Measurements from ENCODE around the gene TGFBR3. TPM values are rescaled to one million over a fixed set of nuclear protein-coding genes. Genes with fewer than 3 reads are reported as not detected.
"Not testable (repeated sequence)": the region's sequence is repeated elsewhere in the genome, so short reads cannot be mapped to it uniquely, and the experiment has no call there.

TGFBR3 gene
- total RNA-seq, 2 donors from 2014 or later, result 67.6 to 157 TPM

GRCh38 chr1:91834549-91834948, 51.4 kb downstream of the TGFBR3 start:
- H3K36me3 Mint-ChIP-seq, result not testable (repeated sequence)

DNA sequence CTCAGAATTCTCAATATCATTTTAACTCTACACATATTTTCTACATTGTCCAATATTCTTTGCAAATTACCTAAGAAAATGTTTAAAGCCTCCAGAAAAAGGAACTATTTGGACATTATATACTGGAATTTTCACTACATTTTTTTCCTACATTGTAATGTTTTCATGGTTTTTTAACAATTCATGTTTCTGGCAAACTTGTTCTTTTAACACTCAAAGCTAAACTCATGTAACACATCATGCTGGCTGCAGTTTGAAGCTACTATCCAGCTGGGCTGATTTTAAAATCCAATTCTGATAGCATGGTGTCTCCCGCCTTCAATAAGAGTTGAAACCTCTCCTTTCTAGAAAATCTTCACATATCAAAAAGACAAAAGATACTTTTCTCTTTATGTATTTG, 52.0 kb downstream of the TGFBR3 start:
- ATAC-seq, result no peak
- Mint-ChIP-seq H3K4me1 (ENCODE audit: low read depth in 2 of 2) (peaks cover 45 to 46% of the 10 kb centered on the region in 2 donors), H3K36me3 (no peaks in the 10 kb centered on the region), H3K27me3 (no peaks in the 10 kb centered on the region), H3K27ac (peak overlapping the region; percentile 62 to 87), H3K9me3 (no peaks in the 10 kb centered on the region), H3K4me3 (no peak overlapping the region)
- no peak for DNase-seq (ENCODE audit: low spot score)

More at GRCh38 chr1:91834549-91834948, 51.4 kb downstream of the TGFBR3 start:
- Mint-ChIP-seq H3K27ac (peak overlapping the region; percentile 62 to 87), H3K4me1 (ENCODE audit: low read depth in 2 of 2) (peaks cover 45 to 48% of the 10 kb centered on the region in 2 donors)
- DNase-seq (ENCODE audit: low spot score); ATAC-seq; H3K27me3 Mint-ChIP-seq; H3K4me3 Mint-ChIP-seq; H3K9me3 Mint-ChIP-seq: not testable (repeated sequence)

DNA sequence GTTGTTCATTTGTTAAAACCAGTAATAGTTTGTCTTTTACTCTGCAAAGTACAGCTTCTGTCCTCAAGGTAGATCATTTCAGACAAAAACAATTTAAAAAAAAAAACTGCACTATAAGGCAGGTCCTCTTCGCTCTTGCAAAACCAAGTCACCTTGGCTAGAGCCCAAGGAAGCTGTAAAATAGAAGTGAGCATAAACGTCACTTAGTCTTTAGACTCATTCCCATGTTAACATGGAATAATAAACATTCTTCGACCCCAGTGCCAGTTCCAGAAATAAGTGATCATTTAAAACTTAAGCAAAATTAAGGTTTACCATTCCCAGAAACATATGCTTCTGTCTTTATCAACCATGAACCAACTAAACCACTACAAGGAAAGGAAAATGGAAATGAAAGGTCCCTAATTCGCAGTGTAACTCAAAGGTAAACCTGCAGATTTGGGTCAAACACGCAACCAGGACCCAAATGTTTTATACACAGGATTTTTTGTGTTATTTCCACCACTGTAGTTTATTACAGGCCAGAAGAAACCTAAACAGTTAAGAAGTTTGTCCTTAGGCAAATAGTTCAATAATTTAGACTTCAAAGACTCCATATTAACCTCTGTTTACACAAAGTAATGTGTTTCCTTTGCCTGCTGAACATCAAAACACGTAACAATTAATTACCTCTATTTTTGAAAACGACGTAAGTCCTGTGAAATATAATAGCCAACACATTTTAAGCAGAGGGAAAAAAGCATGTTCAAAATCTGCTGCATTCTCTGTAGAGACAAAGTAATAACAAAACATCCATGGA, 54.6 kb downstream of the TGFBR3 start:
- no peak for ATAC-seq
- H3K4me3 Mint-ChIP-seq, result peak overlapping the region; percentile 32

DNA sequence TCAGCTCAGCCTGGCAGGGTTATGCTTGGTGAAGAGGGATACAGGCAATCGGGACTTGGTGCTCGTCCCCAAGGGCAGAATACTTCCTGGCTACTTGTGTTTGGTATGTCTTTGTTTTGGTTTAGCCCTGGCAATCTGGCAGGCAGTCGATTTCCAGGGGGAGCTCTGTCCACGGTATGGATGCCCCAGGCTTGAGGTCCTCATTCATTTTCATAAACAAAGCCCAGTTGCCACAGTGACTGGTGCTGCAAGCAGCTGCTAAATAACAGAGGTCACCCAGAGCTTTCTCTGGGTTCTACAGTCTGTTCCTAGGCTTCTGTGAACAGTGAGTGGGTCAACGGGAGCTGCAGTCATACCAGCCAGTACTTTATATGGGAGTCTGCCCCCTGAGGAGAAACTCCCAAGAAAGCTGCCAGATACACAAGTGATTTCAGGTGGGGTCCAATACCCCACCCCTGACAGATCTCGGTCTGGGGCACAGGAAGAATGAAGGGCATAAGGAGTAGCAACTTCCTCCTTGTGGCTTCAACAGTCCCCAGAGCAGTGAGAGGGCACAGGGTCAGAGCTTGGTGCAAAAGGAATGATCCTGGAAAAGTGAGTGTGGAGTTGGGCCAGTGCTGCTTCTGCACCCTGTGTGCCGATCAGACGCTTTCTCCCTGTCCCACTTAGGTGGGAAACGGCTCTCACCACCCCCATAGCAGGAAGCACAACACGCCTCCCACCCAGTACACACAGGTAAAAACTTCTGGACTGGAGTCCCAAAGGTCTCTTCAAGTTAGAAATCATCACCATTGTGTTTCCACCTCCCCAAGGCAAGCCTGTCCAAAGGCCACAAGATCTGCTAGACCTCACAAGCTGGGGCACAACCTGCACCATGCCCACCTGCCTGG, 55.5 kb downstream of the TGFBR3 start:
- DNase-seq (ENCODE audit: low spot score) (no peak), ATAC-seq (no peak)
- Mint-ChIP-seq H3K4me1 (ENCODE audit: low read depth in 2 of 2) (peaks cover 69 to 70% of the 10 kb centered on the region in 2 donors), H3K27me3 (no peaks in the 10 kb centered on the region), H3K4me3 (peak overlapping the region; percentile 32), H3K9me3 (no peaks in the 10 kb centered on the region), H3K27ac (peak overlapping the region; percentile 73 to 92), H3K36me3 (no peaks in the 10 kb centered on the region)

More for the DNA sequence above, 54.6 kb downstream of the TGFBR3 start:
- Mint-ChIP-seq H3K9me3 (no peaks in the 10 kb centered on the region), H3K27me3 (no peaks in the 10 kb centered on the region), H3K4me1 (ENCODE audit: low read depth in 2 of 2) (peaks cover 63% of the 10 kb centered on the region in 2 donors), H3K27ac (peak overlapping the region; percentile 73 to 92), H3K36me3 (no peaks in the 10 kb centered on the region)
- DNase-seq (ENCODE audit: low spot score), result no peak

DNA sequence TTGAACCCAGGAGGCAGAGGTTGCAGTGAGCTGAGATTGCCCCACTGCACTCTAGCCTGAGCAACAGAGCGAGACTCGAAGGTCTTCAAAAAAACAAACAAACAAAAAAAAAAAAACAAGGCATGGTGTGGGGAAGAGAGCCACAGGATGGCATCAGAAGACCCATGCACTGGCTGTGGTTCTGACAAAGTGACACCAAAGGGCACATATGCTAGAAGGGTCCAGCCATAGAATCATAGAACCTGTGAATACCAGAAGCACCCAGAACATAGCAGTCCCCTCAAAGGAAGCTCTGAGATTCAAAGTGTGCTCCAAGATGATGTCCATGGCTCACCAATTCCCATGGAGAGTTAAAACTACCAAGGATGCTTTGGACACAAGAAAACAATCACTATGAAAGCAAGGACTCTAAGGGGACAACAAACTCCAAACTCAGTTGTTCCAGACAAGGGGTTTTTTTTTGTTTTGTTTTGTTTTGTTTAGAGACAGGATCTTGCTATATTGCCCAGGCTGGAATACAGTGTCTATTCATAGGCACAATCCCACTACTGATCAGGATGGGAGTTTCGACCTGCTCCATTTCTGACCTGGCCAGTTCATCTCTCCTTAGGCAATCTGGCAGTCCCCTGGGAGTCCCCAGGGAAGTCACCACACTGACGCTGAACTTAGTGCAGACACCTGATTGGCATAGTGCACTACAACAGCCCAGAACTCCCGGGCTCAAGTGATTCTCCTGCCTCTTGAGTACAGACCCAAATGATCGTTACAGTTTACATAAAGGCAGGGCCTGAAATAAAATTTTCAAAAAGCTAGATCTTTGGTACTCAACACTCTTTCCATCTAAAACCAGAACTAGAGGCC, 56.4 kb downstream of the TGFBR3 start:
- Mint-ChIP-seq H3K9me3 (no peaks in the 10 kb centered on the region), H3K4me1 (ENCODE audit: low read depth in 2 of 2) (peaks cover 66 to 70% of the 10 kb centered on the region in 2 donors), H3K27ac (peak overlapping the region; percentile 73 to 92), H3K27me3 (no peaks in the 10 kb centered on the region), H3K4me3 (peak overlapping the region; percentile 32), H3K36me3 (no peaks in the 10 kb centered on the region)
- ATAC-seq, result peak in 1 of 2 donors; percentile 74
- no peak for DNase-seq (ENCODE audit: low spot score)

- Mint-ChIP-seq H3K4me3 (no peak overlapping the region), H3K9me3 (no peaks in the 10 kb centered on the region), H3K4me1 (ENCODE audit: low read depth in 2 of 2) (peaks cover 58 to 68% of the 10 kb centered on the region in 2 donors), H3K27me3 (no peaks in the 10 kb centered on the region), H3K27ac (peak overlapping the region; percentile 75 to 92), H3K36me3 (no peaks in the 10 kb centered on the region)
- ATAC-seq (no peak), DNase-seq (ENCODE audit: low spot score) (no peak)
Observed at GRCh38 chr1:91828583-91829281, 57.2 kb downstream of the TGFBR3 start.

- H3K4me1 Mint-ChIP-seq (ENCODE audit: low read depth in 2 of 2), result peaks cover 67 to 77% of the 10 kb centered on the region in 2 donors
- ATAC-seq, result no peak
- no peaks in the 10 kb centered on the region for H3K9me3 Mint-ChIP-seq
- H3K4me3 Mint-ChIP-seq, result peak overlapping the region; percentile 60
- peak overlapping the region; percentile 75 to 92 for H3K27ac Mint-ChIP-seq
- no peak for DNase-seq (ENCODE audit: low spot score)
- no peaks in the 10 kb centered on the region for H3K36me3 Mint-ChIP-seq
- H3K27me3 Mint-ChIP-seq, result no peaks in the 10 kb centered on the region
Observed at GRCh38 chr1:91827459-91828321, 58.3 kb downstream of the TGFBR3 start.

DNA sequence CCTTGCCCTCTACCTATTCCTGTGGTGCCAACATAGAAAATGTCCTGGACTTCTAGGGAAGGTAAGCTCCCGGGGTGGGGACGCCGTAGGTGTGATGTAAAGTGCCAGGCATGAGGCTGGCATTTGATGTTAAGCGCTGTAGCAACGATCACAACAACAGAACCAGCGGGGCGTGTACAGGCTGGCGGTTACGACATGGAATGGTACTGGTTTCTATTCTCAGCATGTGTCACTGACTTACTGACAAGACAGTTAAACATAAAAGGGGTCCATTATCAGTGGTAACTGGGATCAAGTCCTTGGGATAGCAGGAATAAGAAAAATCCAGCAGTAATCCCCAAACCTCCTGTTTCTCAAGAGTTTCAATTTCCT, 58.9 kb downstream of the TGFBR3 start:
- no peak for DNase-seq (ENCODE audit: low spot score)
- Mint-ChIP-seq H3K9me3 (no peaks in the 10 kb centered on the region), H3K27me3 (no peaks in the 10 kb centered on the region), H3K4me3 (peak overlapping the region; percentile 60), H3K4me1 (ENCODE audit: low read depth in 2 of 2) (peaks cover 74 to 79% of the 10 kb centered on the region in 2 donors), H3K36me3 (no peaks in the 10 kb centered on the region), H3K27ac (peak overlapping the region; percentile 75 to 92)
- peak in 1 of 2 donors; percentile 45 for ATAC-seq

DNA sequence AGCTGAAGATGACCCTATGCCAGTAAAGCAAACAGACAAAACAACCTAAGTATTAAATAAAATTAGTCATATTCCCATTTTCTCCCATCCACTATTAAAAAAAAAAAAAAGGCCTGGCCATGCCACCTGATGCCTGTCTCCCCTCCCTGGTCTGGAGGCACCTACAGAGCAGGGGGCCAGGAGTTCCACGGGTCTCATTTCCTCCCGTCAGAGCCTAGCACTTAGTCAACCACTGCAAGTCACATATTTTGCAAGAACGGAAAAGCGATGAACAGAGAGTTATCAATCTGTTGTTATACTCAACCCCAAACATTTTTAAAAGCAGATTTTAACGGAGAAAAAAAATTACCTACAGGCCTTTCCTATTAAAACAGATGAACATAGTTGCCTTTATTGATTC, 59.3 kb downstream of the TGFBR3 start:
- DNase-seq (ENCODE audit: low spot score) (no peak), ATAC-seq (peak; percentile 57 to 77)
- Mint-ChIP-seq H3K27me3 (no peaks in the 10 kb centered on the region), H3K4me3 (peak overlapping the region; percentile 60), H3K9me3 (no peaks in the 10 kb centered on the region), H3K27ac (peak overlapping the region; percentile 75 to 92), H3K4me1 (ENCODE audit: low read depth in 2 of 2) (peaks cover 78 to 83% of the 10 kb centered on the region in 2 donors), H3K36me3 (no peaks in the 10 kb centered on the region)

DNA sequence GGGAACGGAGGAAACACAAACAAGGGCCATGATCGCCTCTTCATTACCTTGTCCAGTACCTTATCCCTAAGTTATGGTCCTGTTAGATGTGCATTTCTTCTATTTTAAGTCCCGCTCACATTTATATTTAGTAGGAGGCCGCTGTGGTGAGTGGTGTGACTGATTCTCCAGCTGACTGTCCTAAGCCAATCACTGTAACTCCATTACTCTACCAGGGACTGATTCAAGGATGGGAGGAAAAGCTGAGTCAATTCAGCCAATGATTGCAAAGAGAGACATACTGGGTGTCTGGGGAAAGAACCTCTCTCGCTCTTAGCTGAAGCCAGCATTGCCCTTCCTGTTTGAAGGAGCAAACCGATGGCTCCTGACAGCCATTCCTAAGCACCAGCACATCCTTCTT, 59.7 kb downstream of the TGFBR3 start:
- Mint-ChIP-seq H3K4me1 (ENCODE audit: low read depth in 2 of 2) (peaks cover 79 to 84% of the 10 kb centered on the region in 2 donors), H3K9me3 (no peaks in the 10 kb centered on the region), H3K27ac (peak overlapping the region; percentile 75 to 92), H3K27me3 (no peaks in the 10 kb centered on the region), H3K4me3 (peak overlapping the region; percentile 60), H3K36me3 (no peaks in the 10 kb centered on the region)
- no peak for DNase-seq (ENCODE audit: low spot score)
- ATAC-seq, result peak in 1 of 2 donors; percentile 11

GRCh38 chr1:91821126-91821868, 64.7 kb downstream of the TGFBR3 start:
- no peaks in the 10 kb centered on the region for H3K27me3 Mint-ChIP-seq
- no peaks in the 10 kb centered on the region for H3K9me3 Mint-ChIP-seq
- H3K4me1 Mint-ChIP-seq (ENCODE audit: low read depth in 2 of 2), result peaks cover 66 to 67% of the 10 kb centered on the region in 2 donors
- no peaks in the 10 kb centered on the region for H3K36me3 Mint-ChIP-seq
- peak overlapping the region; percentile 21 for H3K4me3 Mint-ChIP-seq
- no peak for DNase-seq (ENCODE audit: low spot score)
- ATAC-seq, result peak in 1 of 2 donors; percentile 64
- H3K27ac Mint-ChIP-seq, result peak overlapping the region; percentile 53 to 64

All from natural killer cell treated with Interleukin-12 subunit alpha and Interleukin-12 subunit beta and Interleukin-15 and Interleukin-18, amount 100 ng/mL, for 72 hours (primary cell).